Testis (tissue), 3 donors: ENCODE data around the gene DLGAP3. TPM values are rescaled to one million over a fixed set of nuclear protein-coding genes. Genes with fewer than 3 reads are reported as not detected.

Experiments used
- DNase-seq: peaks from one replicate; pipeline ENCODE4 v3.0.0-alpha.2; 2019
- H3K27ac ChIP-seq, 2 donors: fragments of 200-600 bp; sonication (generic); one replicate each; pipeline ENCODE4 v1.5.1; 2019
- H3K27me3 ChIP-seq: fragments of 200-600 bp; sonication (generic); one replicate; pipeline ENCODE4 v1.5.1; 2019
- H3K36me3 ChIP-seq: fragments of 200-600 bp; sonication (generic); one replicate; pipeline ENCODE4 v1.5.1; 2017; ENCODE audit warnings: low read depth; ENCODE audit errors: missing control alignments
- H3K4me1 ChIP-seq: fragments of 200-600 bp; sonication (generic); one replicate; pipeline ENCODE4 v1.5.1; 2019
- H3K4me3 ChIP-seq, 2 donors: fragments of 200-600 bp; sonication (generic); one replicate each; pipeline ENCODE4 v1.5.1; 2017 to 2019
- H3K9me3 ChIP-seq: fragments of 200-600 bp; sonication (generic); one replicate; pipeline ENCODE4 v1.5.1; 2017
- CTCF ChIP-seq, 3 experiments: fragments of 450-650 bp in 2 of 3; fragments of 200-600 bp in 1 of 3; sonication (generic) in 1 of 3; IDR thresholded peaks; one replicate each; pipeline ENCODE4 v1.5.1; 2016 to 2019; ENCODE audit warnings: antibody characterized with exemption in 3 of 3, mild to moderate bottlenecking in 2 of 3, moderate library complexity in 1 of 3
- POLR2A ChIP-seq: fragments of 450-650 bp; IDR thresholded peaks from one replicate; pipeline ENCODE4 v1.6.1; 2017; ENCODE audit warnings: antibody characterized with exemption, mild to moderate bottlenecking, moderate library complexity
- WGBS, 2 donors: methylation state at CpG; one replicate each; pipeline ENCODE4 v1.1.5; 2018; 5-methylcytosine and 5-hydroxymethylcytosine counted together
- intact Hi-C: fragments of 100-400 bp; cut with DNase I; formaldehyde crosslinking; loops from one replicate; pipeline ENCODE4 v1.15.1; 2023; ENCODE audit warnings: low total_unique reads
- polyA plus RNA-seq: library from polyadenylated mRNA; stranded (reverse); fragments of 350-450 nt; fragmentation: Illumina TruSeq; extraction: RNeasy Lipid Tissue Mini Kit (QIAGEN cat#74804); gene quantifications from one replicate; pipeline ENCODE4 v1.2.3, GENCODE V29; 2014; ENCODE audit warnings: low read depth, low replicate concordance; ENCODE audit not compliant: insufficient read depth
- total RNA-seq, 2 donors: library from RNA; depleted of rRNA; stranded (reverse); fragments of >200 nt; gene quantifications; one replicate each; pipeline ENCODE4 v1.2.3, GENCODE V29; 2016

The DLGAP3 gene
- total and polyA plus RNA-seq, 3 donors from 2014 or later, result 10.6 to 22.5 (median 19.8) TPM

GRCh38 chr1:34926156-34926555, 3.3 kb downstream of the DLGAP3 start:
- no peak overlapping the region for H3K4me3 ChIP-seq
- no peak for DNase-seq
- TF ChIP-seq CTCF (IDR thresholded peaks at IDR 0.05) (no peak), POLR2A (no peak)
- H3K27ac ChIP-seq, result no peak overlapping the region
- WGBS, 2 donors, result 77 to 87% methylated on average over 6 of the region's 6 CpGs
- no peaks in the 10 kb centered on the region for H3K36me3 ChIP-seq
- H3K4me1 ChIP-seq, result peaks cover 5% of the 10 kb centered on the region
- H3K27me3 ChIP-seq, result no peaks in the 10 kb centered on the region
- intact Hi-C loops, result no loop called here
- H3K9me3 ChIP-seq, result no peaks in the 10 kb centered on the region

GRCh38 chr1:34925730-34926129, 3.7 kb downstream of the DLGAP3 start:
- WGBS, 2 donors, result 83% methylated on average over 2 of the region's 2 CpGs
- intact Hi-C loops, result no loop called here
- Histone ChIP-seq H3K27me3 (no peaks in the 10 kb centered on the region), H3K27ac (no peak overlapping the region), H3K36me3 (no peaks in the 10 kb centered on the region), H3K4me3 (no peak overlapping the region), H3K9me3 (no peaks in the 10 kb centered on the region), H3K4me1 (peaks cover 5% of the 10 kb centered on the region)
- DNase-seq, result no peak
- TF ChIP-seq CTCF (IDR thresholded peaks at IDR 0.05) (no peak), POLR2A (no peak)

GRCh38 chr1:34924759-34925555, 4.5 kb downstream of the DLGAP3 start:
- peaks cover 3% of the 10 kb centered on the region for H3K4me1 ChIP-seq
- 3 to 5% methylated on average over 10 to 16 of the region's 16 CpGs for WGBS, 2 donors
- H3K4me3 ChIP-seq, result no peak overlapping the region
- TF ChIP-seq POLR2A, result no peak
- TF ChIP-seq CTCF (IDR thresholded peaks at IDR 0.05), result no peak
- H3K27ac ChIP-seq, result no peak overlapping the region
- intact Hi-C loops, result no loop called here
- peak; percentile 78 for DNase-seq
- no peaks in the 10 kb centered on the region for H3K36me3 ChIP-seq
- H3K9me3 ChIP-seq, result no peaks in the 10 kb centered on the region
- no peaks in the 10 kb centered on the region for H3K27me3 ChIP-seq

- no peak overlapping the region for H3K4me3 ChIP-seq
- DNase-seq, result no peak
- H3K9me3 ChIP-seq, result no peaks in the 10 kb centered on the region
- no peaks in the 10 kb centered on the region for H3K27me3 ChIP-seq
- no peak overlapping the region for H3K27ac ChIP-seq
- peaks cover 8% of the 10 kb centered on the region for H3K4me1 ChIP-seq
- no peaks in the 10 kb centered on the region for H3K36me3 ChIP-seq
- TF ChIP-seq CTCF (IDR thresholded peaks at IDR 0.05), result no peak
- no peak for TF ChIP-seq POLR2A
- intact Hi-C loops, result no loop called here
Measured at GRCh38 chr1:34923490-34923889, 6.0 kb downstream of the DLGAP3 start.
